Measurements from ENCODE around the gene TMEM117.

TMEM117 gene

GRCh38 chr12:44154128-44154527 is 318.2 kb downstream of the TMEM117 start (continued):
- TF ChIP-seq ZNF473 (tag by site-specific recombination; IDR thresholded peaks at IDR 0.05) (no peak), INSM2 (tag by site-specific recombination; IDR thresholded peaks at IDR 0.05) (no peak), REPIN1 (tag by site-specific recombination; IDR thresholded peaks at IDR 0.05; ENCODE audit: low read depth) (no peak), ZNF2 (tag by site-specific recombination; IDR thresholded peaks at IDR 0.05) (no peak), ZNF843 (tag by site-specific recombination; IDR thresholded peaks at IDR 0.05) (no peak; the same call in 1 of the 2 replicates), SETDB1 (IDR thresholded peaks at IDR 0.05; ENCODE audit: insufficient read length, low read length) (no peak), ZNF341 (tag by site-specific recombination; IDR thresholded peaks at IDR 0.05; ENCODE audit: low read depth) (no peak), KLF10 (tag by site-specific recombination; IDR thresholded peaks at IDR 0.05) (no peak), ZNF394 (tag by site-specific recombination; IDR thresholded peaks at IDR 0.05; ENCODE audit: borderline replicate concordance) (no peak), EGR2 (tag by site-specific recombination; IDR thresholded peaks at IDR 0.05; ENCODE audit: low read depth) (no peak), HOXD13 (CRISPR knock-in tag; IDR thresholded peaks at IDR 0.05; ENCODE audit: borderline replicate concordance) (no peak), ZNF423 (tag by site-specific recombination; IDR thresholded peaks at IDR 0.05) (no peak), ZSCAN30 (tag by site-specific recombination; IDR thresholded peaks at IDR 0.05) (no peak), ZNF398 (tag by site-specific recombination; IDR thresholded peaks at IDR 0.05) (no peak), ZNF354C (tag by site-specific recombination; IDR thresholded peaks at IDR 0.05; ENCODE audit: borderline replicate concordance, low read depth) (no peak), ZNF112 (tag by site-specific recombination; IDR thresholded peaks at IDR 0.05) (no peak), ZNF560 (tag by site-specific recombination; IDR thresholded peaks at IDR 0.05; ENCODE audit: borderline replicate concordance) (no peak), ZNF654 (tag by site-specific recombination; IDR thresholded peaks at IDR 0.05; ENCODE audit: low read depth) (no peak), YY2 (tag by site-specific recombination; IDR thresholded peaks at IDR 0.05) (no peak), ZNF558 (tag by site-specific recombination; IDR thresholded peaks at IDR 0.05) (no peak), ZBTB7A (tag by site-specific recombination; IDR thresholded peaks at IDR 0.05; ENCODE audit: low read depth) (no peak), PRDM1 (tag by site-specific recombination; IDR thresholded peaks at IDR 0.05) (peak; percentile 52), HOXA7 (CRISPR knock-in tag; IDR thresholded peaks at IDR 0.05; ENCODE audit: borderline replicate concordance) (no peak), ZNF600 (tag by site-specific recombination; IDR thresholded peaks at IDR 0.05) (0 out of 2 replicates have a peak, but pooled peaks have one; percentile 31), ZNF645 (tag by site-specific recombination; IDR thresholded peaks at IDR 0.05) (no peak), WT1 (tag by site-specific recombination; IDR thresholded peaks at IDR 0.05) (no peak), YY1 (tag by site-specific recombination; IDR thresholded peaks at IDR 0.05) (no peak), ZNF544 (tag by site-specific recombination; IDR thresholded peaks at IDR 0.05) (no peak), PATZ1 (tag by site-specific recombination; IDR thresholded peaks at IDR 0.05) (no peak), KLF1 (tag by site-specific recombination; IDR thresholded peaks at IDR 0.05) (no peak), OSR2 (tag by site-specific recombination; IDR thresholded peaks at IDR 0.05) (peak; percentile 57), ZNF658 (tag by site-specific recombination; IDR thresholded peaks at IDR 0.05) (no peak), ZNF692 (tag by site-specific recombination; IDR thresholded peaks at IDR 0.05) (no peak), GLIS2 (tag by site-specific recombination; IDR thresholded peaks at IDR 0.05) (no peak), ZNF580 (tag by site-specific recombination; IDR thresholded peaks at IDR 0.05) (no peak), FEZF1 (tag by site-specific recombination; IDR thresholded peaks at IDR 0.05) (no peak)
